GM03348 (cell line): ENCODE data around the gene UBASH3B.
A peak's percentile ranks its signal among the peaks of the same experiment; 100 is the strongest.
"Not testable (repeated sequence)": the region's sequence is repeated elsewhere in the genome, so short reads cannot be mapped to it uniquely, and the experiment has no call there.

Experiments
- DNase-seq: peaks from one replicate; pipeline ENCODE4 v3.0.0; 2012; ENCODE audit warnings: low spot score

UBASH3B gene

GRCh38 chr11:122813894-122814270 lies 158.4 kb downstream of the UBASH3B start:
- DNase-seq, result no peak

- DNase-seq, result no peak
Observed at GRCh38 chr11:122814401-122814800, 158.9 kb downstream of the UBASH3B start.

GRCh38 chr11:122815900-122816299 lies 160.4 kb downstream of the UBASH3B start:
- no peak for DNase-seq

GRCh38 chr11:122816761-122817520 lies 161.4 kb downstream of the UBASH3B start:
- no peak for DNase-seq

GRCh38 chr11:122820158-122820557 lies 164.6 kb downstream of the UBASH3B start:
- DNase-seq, result no peak

GRCh38 chr11:122821169-122821568 lies 165.6 kb downstream of the UBASH3B start:
- no peak for DNase-seq

GRCh38 chr11:122822241-122822640 lies 166.7 kb downstream of the UBASH3B start:
- DNase-seq, result no peak

- DNase-seq, result no peak
Observed at GRCh38 chr11:122823564-122823963, 168.0 kb downstream of the UBASH3B start.

- not testable (repeated sequence) for DNase-seq
Observed at GRCh38 chr11:122829371-122829770, 173.8 kb downstream of the UBASH3B start.

GRCh38 chr11:122832297-122832696 lies 176.8 kb downstream of the UBASH3B start:
- DNase-seq, result not testable (repeated sequence)

GRCh38 chr11:122832721-122833470 lies 177.4 kb downstream of the UBASH3B start:
- DNase-seq, result no peak

- no peak for DNase-seq
Observed at GRCh38 chr11:122833846-122834464, 178.4 kb downstream of the UBASH3B start.

- no peak for DNase-seq
Observed at GRCh38 chr11:122836916-122837315, 181.4 kb downstream of the UBASH3B start.

- no peak for DNase-seq
Observed at GRCh38 chr11:122837528-122838346, 182.2 kb downstream of the UBASH3B start.

- no peak for DNase-seq
Observed at GRCh38 chr11:122843281-122844141, 188.0 kb downstream of the UBASH3B start.

GRCh38 chr11:122847466-122847865 lies 191.9 kb downstream of the UBASH3B start:
- DNase-seq, result no peak

GRCh38 chr11:122848186-122848585 lies 192.7 kb downstream of the UBASH3B start:
- DNase-seq, result no peak

- peak; percentile 13 for DNase-seq
Observed at GRCh38 chr11:122850076-122850631, 194.6 kb downstream of the UBASH3B start.

- no peak for DNase-seq
Observed at GRCh38 chr11:122851366-122851966, 195.9 kb downstream of the UBASH3B start.

- DNase-seq, result peak; percentile 47
Observed at GRCh38 chr11:122852074-122852795, 196.7 kb downstream of the UBASH3B start.
